ENCODE measurements around the gene PDX1. TPM values are rescaled to one million over a fixed set of nuclear protein-coding genes. Genes with fewer than 3 reads are reported as not detected.

PDX1 gene
- total and polyA plus RNA-seq, 9 of the 15 experiments (the other 6 are each of a cell fraction or from before 2014, with no cell fraction given), result not detected

DNA sequence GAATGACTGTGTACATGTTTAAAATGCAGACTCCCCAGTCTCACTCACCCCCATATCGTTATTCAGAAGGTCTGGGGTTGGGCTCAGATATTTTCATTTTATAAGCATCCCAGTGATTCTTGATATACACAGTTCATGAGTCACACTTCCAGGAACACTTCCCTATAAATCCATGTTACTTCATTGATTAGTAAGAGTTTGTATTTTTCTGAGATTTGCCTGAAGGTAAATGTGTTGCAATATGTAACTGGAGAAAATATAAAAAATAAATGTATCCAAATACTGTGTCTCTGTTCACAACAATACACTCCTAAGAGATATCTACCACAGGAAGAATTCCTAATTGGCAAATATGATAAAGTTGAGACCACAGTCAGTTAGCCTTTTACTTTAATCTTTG is 6.6 kb upstream of the PDX1 start:
- H3K9ac ChIP-seq (ENCODE audit: insufficient read depth in 1 of 2, low read depth in 2 of 2, low read length in 2 of 2), result no peak overlapping the region
- H3K79me2 ChIP-seq (ENCODE audit: control insufficient read depth, insufficient read depth, low read length), result no peaks in the 10 kb centered on the region
- no peaks in the 10 kb centered on the region for H3K9me1 ChIP-seq (ENCODE audit: control insufficient read depth, insufficient read depth, low read length)
- H3K27ac ChIP-seq (ENCODE audit: extremely low read depth, low read depth, low read length), result no peak overlapping the region
- H3K9me3 ChIP-seq (replicated peaks; ENCODE audit: control insufficient read depth, insufficient read depth, low read depth, low read length), result no peaks in the 10 kb centered on the region
- no peak for TF ChIP-seq SRSF7 (optimal IDR thresholded peaks at IDR 0.05; ENCODE audit: low read depth, low read length)
- no peak for TF ChIP-seq POLR2AphosphoS5 (IDR thresholded peaks at IDR 0.05; ENCODE audit: control insufficient read depth, insufficient read depth, low read depth, low read length)
- TF ChIP-seq, protein P1, sequence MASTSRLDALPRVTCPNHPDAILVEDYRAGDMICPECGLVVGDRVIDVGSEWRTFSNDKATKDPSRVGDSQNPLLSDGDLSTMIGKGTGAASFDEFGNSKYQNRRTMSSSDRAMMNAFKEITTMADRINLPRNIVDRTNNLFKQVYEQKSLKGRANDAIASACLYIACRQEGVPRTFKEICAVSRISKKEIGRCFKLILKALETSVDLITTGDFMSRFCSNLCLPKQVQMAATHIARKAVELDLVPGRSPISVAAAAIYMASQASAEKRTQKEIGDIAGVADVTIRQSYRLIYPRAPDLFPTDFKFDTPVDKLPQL (IDR thresholded peaks at IDR 0.05; ENCODE audit: extremely low read depth, insufficient read length), result no peak
- no peak for TF ChIP-seq SREBF1 (IDR thresholded peaks at IDR 0.05; ENCODE audit: borderline replicate concordance, low read depth, low read length)
- TF ChIP-seq, protein P2, sequence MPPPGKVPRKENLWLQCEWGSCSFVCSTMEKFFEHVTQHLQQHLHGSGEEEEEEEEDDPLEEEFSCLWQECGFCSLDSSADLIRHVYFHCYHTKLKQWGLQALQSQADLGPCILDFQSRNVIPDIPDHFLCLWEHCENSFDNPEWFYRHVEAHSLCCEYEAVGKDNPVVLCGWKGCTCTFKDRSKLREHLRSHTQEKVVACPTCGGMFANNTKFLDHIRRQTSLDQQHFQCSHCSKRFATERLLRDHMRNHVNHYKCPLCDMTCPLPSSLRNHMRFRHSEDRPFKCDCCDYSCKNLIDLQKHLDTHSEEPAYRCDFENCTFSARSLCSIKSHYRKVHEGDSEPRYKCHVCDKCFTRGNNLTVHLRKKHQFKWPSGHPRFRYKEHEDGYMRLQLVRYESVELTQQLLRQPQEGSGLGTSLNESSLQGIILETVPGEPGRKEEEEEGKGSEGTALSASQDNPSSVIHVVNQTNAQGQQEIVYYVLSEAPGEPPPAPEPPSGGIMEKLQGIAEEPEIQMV (tag; conservative IDR thresholded peaks at IDR 0.05; ENCODE audit: low read depth), result no peak
- TF ChIP-seq, protein P3, sequence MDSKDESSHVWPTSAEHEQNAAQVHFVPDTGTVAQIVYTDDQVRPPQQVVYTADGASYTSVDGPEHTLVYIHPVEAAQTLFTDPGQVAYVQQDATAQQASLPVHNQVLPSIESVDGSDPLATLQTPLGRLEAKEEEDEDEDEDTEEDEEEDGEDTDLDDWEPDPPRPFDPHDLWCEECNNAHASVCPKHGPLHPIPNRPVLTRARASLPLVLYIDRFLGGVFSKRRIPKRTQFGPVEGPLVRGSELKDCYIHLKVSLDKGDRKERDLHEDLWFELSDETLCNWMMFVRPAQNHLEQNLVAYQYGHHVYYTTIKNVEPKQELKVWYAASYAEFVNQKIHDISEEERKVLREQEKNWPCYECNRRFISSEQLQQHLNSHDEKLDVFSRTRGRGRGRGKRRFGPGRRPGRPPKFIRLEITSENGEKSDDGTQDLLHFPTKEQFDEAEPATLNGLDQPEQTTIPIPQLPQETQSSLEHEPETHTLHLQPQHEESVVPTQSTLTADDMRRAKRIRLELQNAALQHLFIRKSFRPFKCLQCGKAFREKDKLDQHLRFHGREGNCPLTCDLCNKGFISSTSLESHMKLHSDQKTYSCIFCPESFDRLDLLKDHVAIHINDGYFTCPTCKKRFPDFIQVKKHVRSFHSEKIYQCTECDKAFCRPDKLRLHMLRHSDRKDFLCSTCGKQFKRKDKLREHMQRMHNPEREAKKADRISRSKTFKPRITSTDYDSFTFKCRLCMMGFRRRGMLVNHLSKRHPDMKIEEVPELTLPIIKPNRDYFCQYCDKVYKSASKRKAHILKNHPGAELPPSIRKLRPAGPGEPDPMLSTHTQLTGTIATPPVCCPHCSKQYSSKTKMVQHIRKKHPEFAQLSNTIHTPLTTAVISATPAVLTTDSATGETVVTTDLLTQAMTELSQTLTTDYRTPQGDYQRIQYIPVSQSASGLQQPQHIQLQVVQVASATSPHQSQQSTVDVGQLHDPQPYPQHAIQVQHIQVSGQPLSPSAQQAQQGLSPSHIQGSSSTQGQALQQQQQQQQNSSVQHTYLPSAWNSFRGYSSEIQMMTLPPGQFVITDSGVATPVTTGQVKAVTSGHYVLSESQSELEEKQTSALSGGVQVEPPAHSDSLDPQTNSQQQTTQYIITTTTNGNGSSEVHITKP (IDR thresholded peaks at IDR 0.05; ENCODE audit: partially characterized antibody), result no peak
- no peak for TF ChIP-seq CCAR2 (IDR thresholded peaks at IDR 0.05; ENCODE audit: low read depth, low read length)
- TF ChIP-seq, protein P4, sequence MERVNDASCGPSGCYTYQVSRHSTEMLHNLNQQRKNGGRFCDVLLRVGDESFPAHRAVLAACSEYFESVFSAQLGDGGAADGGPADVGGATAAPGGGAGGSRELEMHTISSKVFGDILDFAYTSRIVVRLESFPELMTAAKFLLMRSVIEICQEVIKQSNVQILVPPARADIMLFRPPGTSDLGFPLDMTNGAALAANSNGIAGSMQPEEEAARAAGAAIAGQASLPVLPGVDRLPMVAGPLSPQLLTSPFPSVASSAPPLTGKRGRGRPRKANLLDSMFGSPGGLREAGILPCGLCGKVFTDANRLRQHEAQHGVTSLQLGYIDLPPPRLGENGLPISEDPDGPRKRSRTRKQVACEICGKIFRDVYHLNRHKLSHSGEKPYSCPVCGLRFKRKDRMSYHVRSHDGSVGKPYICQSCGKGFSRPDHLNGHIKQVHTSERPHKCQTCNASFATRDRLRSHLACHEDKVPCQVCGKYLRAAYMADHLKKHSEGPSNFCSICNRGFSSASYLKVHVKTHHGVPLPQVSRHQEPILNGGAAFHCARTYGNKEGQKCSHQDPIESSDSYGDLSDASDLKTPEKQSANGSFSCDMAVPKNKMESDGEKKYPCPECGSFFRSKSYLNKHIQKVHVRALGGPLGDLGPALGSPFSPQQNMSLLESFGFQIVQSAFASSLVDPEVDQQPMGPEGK (CRISPR knock-in tag; IDR thresholded peaks at IDR 0.05; ENCODE audit: borderline replicate concordance), result no peak
- TF ChIP-seq TGIF2 (CRISPR knock-in tag; IDR thresholded peaks at IDR 0.05), result no peak
- TF ChIP-seq, protein P5, sequence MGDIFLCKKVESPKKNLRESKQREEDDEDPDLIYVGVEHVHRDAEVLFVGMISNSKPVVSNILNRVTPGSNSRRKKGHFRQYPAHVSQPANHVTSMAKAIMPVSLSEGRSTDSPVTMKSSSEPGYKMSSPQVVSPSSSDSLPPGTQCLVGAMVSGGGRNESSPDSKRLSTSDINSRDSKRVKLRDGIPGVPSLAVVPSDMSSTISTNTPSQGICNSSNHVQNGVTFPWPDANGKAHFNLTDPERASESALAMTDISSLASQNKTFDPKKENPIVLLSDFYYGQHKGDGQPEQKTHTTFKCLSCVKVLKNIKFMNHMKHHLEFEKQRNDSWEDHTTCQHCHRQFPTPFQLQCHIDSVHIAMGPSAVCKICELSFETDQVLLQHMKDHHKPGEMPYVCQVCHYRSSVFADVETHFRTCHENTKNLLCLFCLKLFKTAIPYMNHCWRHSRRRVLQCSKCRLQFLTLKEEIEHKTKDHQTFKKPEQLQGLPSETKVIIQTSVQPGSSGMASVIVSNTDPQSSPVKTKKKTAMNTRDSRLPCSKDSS (IDR thresholded peaks at IDR 0.05; ENCODE audit: low read depth, partially characterized antibody), result no peak
- no TSS peak for BruUV-seq (replicated peaks)
- no peak overlapping the region for H3K4me2 ChIP-seq (ENCODE audit: insufficient read depth, low read length)
- in situ Hi-C loops (cut with MboI) (no loop called here), intact Hi-C loops (cut with micrococcal nuclease) (no loop called here)
- H3K27me3 ChIP-seq (ENCODE audit: control insufficient read depth in 2 of 2, insufficient read depth in 2 of 2, low read length in 2 of 2), result peaks cover 9 to 22% of the 10 kb centered on the region in 2 experiments; a peak in 4 of 5 replicates
- 0% methylated on average over 1 of the region's 1 CpG for WGBS (ENCODE audit: insufficient coverage, low coverage, missing lambda C conversion rate)
- no peaks in the 10 kb centered on the region; a peak in 1 of 5 replicates for H3K4me1 ChIP-seq (replicated peaks in 1 of 2; ENCODE audit: control insufficient read depth in 2 of 2, insufficient read depth in 2 of 2, low read length in 2 of 2)
- DNase-seq (ENCODE audit: extremely low read depth in 1 of 4, low spot score in 3 of 4) (no peak), FAIRE-seq (no peak), ATAC-seq (no peak)
- no peak overlapping the region for H2AFZ ChIP-seq (ENCODE audit: low read depth, low read length)
- no peak overlapping the region for H3K4me3 ChIP-seq
- ChIA-PET POLR2A (no interaction called here), CTCF (ENCODE audit: low intra/inter-chr PET ratio) (no interaction called here)
- no peaks in the 10 kb centered on the region for H3K36me3 ChIP-seq (ENCODE audit: control insufficient read depth, insufficient read depth, low read length)
- no peaks in the 10 kb centered on the region for H4K20me1 ChIP-seq (replicated peaks; ENCODE audit: control insufficient read depth, insufficient read depth, low read length)

Data from K562 (cell line).